GM19043 (cell line): ENCODE data around the gene CCP110.

ENCODE experiments used
- ATAC-seq: cut with Tn5 transposase; IDR thresholded peaks from one replicate; pipeline ENCODE4 v1.9.1; 2021; ENCODE audit warnings: low read depth; ENCODE audit not compliant: unreplicated experiment

The CCP110 gene, protein sequence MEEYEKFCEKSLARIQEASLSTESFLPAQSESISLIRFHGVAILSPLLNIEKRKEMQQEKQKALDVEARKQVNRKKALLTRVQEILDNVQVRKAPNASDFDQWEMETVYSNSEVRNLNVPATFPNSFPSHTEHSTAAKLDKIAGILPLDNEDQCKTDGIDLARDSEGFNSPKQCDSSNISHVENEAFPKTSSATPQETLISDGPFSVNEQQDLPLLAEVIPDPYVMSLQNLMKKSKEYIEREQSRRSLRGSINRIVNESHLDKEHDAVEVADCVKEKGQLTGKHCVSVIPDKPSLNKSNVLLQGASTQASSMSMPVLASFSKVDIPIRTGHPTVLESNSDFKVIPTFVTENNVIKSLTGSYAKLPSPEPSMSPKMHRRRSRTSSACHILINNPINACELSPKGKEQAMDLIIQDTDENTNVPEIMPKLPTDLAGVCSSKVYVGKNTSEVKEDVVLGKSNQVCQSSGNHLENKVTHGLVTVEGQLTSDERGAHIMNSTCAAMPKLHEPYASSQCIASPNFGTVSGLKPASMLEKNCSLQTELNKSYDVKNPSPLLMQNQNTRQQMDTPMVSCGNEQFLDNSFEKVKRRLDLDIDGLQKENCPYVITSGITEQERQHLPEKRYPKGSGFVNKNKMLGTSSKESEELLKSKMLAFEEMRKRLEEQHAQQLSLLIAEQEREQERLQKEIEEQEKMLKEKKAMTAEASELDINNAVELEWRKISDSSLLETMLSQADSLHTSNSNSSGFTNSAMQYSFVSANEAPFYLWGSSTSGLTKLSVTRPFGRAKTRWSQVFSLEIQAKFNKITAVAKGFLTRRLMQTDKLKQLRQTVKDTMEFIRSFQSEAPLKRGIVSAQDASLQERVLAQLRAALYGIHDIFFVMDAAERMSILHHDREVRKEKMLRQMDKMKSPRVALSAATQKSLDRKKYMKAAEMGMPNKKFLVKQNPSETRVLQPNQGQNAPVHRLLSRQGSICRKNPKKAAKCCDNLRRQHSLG

GRCh38 chr16:19523559-19524355 is at the start of gene CCP110:
Gene CCP110, plus strand, starts transcription at chr16:19523942. Its CDS starts 3,940 bp downstream, at chr16:19527882.
- ATAC-seq = peak; percentile 74

- no peak for ATAC-seq
Measured at GRCh38 chr16:19474617-19475016, 49.1 kb upstream of the CCP110 start.

DNA sequence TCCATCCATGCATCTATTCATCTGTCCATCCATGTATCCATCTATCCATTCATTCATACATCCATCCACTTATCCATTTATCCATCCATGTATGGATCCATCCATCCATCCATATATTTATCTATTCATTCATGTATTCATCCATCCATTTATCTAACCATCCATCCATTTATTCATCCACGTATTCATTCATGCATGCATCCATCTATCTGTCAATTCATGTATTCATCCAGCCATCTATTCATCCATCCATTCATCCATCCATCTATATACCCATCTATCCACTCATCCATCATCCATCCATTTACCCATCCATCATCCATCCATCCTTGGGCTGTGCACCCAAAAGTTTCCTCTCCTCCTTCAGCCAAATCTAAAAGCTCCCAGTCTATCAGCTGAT is 45.2 kb upstream of the CCP110 start:
- ATAC-seq = no peak

- no peak for ATAC-seq
Measured at GRCh38 chr16:19479302-19479721, 44.4 kb upstream of the CCP110 start.

GRCh38 chr16:19481296-19481695 is 42.4 kb upstream of the CCP110 start:
- no peak for ATAC-seq

DNA sequence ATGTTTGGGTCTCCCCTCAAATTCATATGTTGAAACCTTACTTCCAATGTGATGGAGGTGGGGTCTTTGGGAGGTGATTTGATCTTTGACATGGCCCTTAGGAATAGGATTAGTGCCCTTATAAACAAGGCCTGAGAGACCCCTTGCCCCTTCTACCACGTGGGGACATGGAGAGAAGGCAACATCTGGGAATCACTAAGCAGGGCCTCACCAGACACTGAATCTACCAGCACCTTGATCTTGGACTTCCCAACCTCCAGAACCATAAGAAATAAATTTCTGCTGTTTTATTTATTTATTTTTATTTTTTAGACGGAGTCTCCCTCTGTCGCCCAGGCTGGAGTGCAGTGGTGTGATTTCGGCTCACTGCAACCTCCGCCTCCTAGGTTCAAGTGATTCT is 42.0 kb upstream of the CCP110 start:
- no peak for ATAC-seq

DNA sequence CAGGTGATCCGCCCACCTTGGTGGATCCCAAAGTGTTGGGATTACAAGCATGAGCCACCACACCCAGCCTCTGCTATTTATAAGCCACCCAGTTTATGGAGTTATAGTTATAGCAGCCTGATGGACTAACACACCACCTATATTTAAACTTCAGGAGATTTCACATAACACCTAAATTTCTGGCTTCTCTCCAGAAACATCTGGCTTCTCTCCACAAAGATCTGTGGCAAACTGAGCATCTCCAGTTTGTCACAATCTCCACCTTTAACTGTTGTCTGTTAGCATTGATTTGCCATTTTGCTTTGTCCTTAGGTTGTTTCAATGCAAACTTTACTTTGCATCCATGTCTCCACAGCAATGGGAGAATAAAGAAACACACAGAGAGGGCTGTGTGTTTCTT is 41.5 kb upstream of the CCP110 start:
- ATAC-seq = no peak

- no peak for ATAC-seq
Measured at GRCh38 chr16:19484096-19484495, 39.6 kb upstream of the CCP110 start.

DNA sequence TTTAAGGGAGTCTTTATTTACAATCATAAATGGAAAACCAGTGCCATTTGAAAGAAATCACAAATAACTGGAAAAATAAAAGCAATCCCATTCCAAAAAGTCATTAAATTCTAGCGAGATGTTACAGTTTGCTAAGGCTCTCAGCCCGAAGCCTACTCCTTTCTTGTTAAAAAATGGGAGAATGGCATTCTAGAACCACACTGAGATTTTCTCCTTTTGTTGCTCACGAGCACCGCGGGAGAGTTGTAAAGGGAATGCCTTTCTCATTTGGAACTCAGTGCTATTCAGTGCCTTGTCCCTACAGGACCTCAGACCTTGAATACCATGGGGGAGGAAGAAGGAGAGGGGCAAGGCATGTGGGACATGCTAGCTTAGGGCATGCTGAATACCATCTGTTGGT is 38.1 kb upstream of the CCP110 start:
- no peak for ATAC-seq

DNA sequence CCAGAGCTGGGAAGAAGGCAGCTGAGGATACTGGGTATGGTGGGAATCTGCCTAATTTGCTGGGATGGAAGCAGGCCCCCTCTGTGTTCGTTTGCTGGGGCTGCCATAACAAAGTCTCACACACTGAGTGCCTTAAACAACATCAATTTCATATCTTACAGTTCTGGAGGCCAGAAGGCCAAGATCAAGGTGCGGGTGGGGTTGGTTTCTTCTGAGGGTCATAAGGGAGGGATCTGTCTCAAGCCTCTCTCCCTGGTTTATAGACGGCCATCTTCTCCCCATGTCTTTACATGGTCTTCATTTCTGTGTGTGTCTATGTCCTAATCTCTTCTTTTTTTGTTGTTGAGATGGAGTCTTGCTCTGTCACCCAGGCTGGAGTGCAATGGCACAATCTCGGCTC is 37.7 kb upstream of the CCP110 start:
- ATAC-seq = no peak

GRCh38 chr16:19486750-19487325 is 36.9 kb upstream of the CCP110 start:
- no peak for ATAC-seq

DNA sequence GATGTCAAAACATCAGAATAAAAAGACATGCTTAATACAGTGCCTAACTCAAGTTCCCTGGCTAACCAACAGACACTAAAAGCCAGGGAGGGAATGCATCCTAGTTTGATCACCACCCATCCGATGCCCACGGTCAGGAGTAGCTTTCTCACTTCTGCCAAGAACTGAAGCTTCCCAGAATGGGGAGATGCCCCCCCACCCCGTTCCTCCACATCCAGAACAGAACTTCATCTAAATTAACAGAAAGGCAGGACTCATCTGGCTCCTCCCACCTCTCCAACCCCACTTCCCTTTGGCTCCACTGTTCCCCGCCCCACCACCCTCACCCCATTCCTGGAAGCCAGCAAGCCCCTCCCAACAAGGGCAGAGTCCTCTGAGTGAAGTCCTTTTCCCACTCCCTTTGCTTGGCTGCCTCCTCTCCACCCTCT is 35.5 kb upstream of the CCP110 start:
- no peak for ATAC-seq

- no peak for ATAC-seq
Measured at GRCh38 chr16:19490619-19491018, 33.1 kb upstream of the CCP110 start.

DNA sequence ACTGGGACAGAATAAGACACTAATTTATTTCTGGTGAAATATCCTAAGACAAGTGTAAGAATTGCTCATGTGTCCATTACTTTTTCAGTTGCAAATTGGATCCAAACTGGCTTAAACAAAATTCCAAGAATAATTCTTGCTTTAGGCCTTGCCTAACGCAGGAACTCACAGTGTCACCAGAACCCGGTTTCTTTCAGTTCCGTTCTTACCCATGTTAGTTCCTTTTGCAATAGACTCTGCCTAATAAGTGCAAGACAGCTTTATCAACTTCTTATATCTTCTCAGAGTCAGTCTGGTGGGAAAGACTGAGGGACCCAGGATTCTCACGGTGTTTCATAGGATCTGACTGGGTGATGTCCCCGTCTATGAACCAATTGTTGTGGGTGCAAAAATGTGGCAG is 26.6 kb upstream of the CCP110 start:
- no peak for ATAC-seq

- no peak for ATAC-seq
Measured at GRCh38 chr16:19499006-19499405, 24.7 kb upstream of the CCP110 start.

DNA sequence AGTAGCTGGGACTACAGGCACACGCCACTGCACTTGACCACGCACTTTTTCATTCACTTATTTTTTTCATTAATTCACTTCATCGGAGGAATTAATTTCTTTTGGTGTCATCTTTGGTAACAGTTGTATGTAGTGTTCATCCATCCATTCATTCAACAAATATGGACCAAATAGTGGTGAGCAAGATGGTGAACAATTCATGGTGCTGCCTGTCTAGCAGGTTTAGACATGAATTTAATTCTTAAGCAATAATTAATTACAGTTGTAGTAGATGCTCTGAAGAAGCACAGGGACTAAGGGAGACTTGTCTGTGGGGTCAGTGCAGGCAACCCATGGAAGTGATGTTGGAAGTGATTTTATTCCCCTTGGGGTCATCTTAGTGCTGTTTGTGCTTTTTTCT is 24.3 kb upstream of the CCP110 start:
- ATAC-seq = no peak

- ATAC-seq = no peak
Measured at GRCh38 chr16:19502395-19503131, 21.2 kb upstream of the CCP110 start.

DNA sequence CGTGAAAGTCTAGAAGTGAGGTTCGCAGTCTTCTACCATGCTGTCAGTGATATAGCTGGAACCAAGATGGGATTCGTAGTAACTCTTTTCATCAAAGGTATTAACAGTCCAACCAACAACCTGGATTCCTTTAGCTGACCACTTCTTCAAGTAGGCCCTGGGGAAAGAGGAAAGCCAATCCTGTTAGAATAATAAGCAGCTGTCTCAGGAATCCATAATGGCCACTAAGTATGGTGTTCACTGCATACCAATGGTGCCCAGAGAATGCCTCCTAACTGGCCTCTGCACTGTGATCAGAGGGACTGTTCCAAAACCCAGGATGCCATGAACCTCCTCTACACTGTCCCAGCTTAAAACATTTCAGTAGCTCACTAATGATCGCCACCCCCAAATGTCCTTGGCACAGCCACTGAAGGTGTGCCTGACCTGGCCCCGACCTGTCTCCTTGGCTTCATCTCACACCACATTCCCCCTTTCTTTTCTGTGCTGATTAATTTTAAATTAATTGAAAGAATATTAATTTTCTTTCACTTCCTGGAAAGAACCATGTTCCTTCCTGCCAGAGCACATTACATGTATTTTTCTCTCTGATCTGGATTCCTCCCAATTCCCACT is 20.2 kb upstream of the CCP110 start:
- no peak for ATAC-seq
